Memory B cell (primary cell): ENCODE results near the gene GGA1.

Experiments
- ATAC-seq: fragments of 150-1000 bp; cut with Tn5 transposase; 2 replicates; pipeline ENCODE4 v1.10.0; 2021; ENCODE audit warnings: low read depth, mild to moderate bottlenecking, moderate library complexity
- DNase-seq, 2 donors: peaks; one replicate each; pipeline ENCODE4 v3.0.0; 2022; ENCODE audit warnings: low spot score in 2 of 2
- H3K27ac Mint-ChIP-seq: one replicate; pipeline ENCODE4 v1.8.0; 2022; ENCODE audit warnings: mild to moderate bottlenecking, moderate library complexity, mixed read lengths
- H3K27me3 Mint-ChIP-seq: one replicate; pipeline ENCODE4 v1.8.0; 2022; ENCODE audit warnings: mixed read lengths
- H3K36me3 Mint-ChIP-seq: one replicate; pipeline ENCODE4 v1.8.0; 2022; ENCODE audit warnings: mild to moderate bottlenecking, mixed read lengths
- H3K4me1 Mint-ChIP-seq: one replicate; pipeline ENCODE4 v1.8.0; 2022; ENCODE audit warnings: mixed read lengths
- H3K4me3 Mint-ChIP-seq: one replicate; pipeline ENCODE4 v1.8.0; 2022; ENCODE audit warnings: mild to moderate bottlenecking, moderate library complexity, mixed read lengths
- H3K9me3 Mint-ChIP-seq: one replicate; pipeline ENCODE4 v1.8.0; 2022; ENCODE audit warnings: mixed read lengths

The GGA1 gene

GRCh38 chr22:37680191-37680851 is 71.7 kb downstream of the GGA1 start:
- H3K4me3 Mint-ChIP-seq, result no peak overlapping the region
- peak overlapping the region; percentile 71 for H3K27ac Mint-ChIP-seq
- DNase-seq (no peak), ATAC-seq (no peak)
- no peaks in the 10 kb centered on the region for H3K9me3 Mint-ChIP-seq
- H3K36me3 Mint-ChIP-seq, result peaks cover 5% of the 10 kb centered on the region
- H3K4me1 Mint-ChIP-seq, result peaks cover 17% of the 10 kb centered on the region
- H3K27me3 Mint-ChIP-seq, result no peaks in the 10 kb centered on the region

- Mint-ChIP-seq H3K4me3 (no peak overlapping the region), H3K27ac (peak overlapping the region; percentile 40), H3K36me3 (peaks cover 5% of the 10 kb centered on the region), H3K9me3 (no peaks in the 10 kb centered on the region), H3K27me3 (no peaks in the 10 kb centered on the region), H3K4me1 (peaks cover 18% of the 10 kb centered on the region)
- no peak for DNase-seq
- ATAC-seq, result no peak
These were observed 72.4 kb downstream of the GGA1 start for GRCh38 chr22:37681001-37681424.

- ATAC-seq, result peak; percentile 11
- H3K9me3 Mint-ChIP-seq, result no peaks in the 10 kb centered on the region
- no peak overlapping the region for H3K4me3 Mint-ChIP-seq
- H3K27me3 Mint-ChIP-seq, result no peaks in the 10 kb centered on the region
- DNase-seq, result peak; percentile 65 to 70
- H3K36me3 Mint-ChIP-seq, result peaks cover 5% of the 10 kb centered on the region
- H3K27ac Mint-ChIP-seq, result peak overlapping the region; percentile 40
- peaks cover 19% of the 10 kb centered on the region for H3K4me1 Mint-ChIP-seq
These were observed 73.0 kb downstream of the GGA1 start for GRCh38 chr22:37681556-37682049.
